Astrocyte (in vitro differentiated cells and primary cell): ENCODE results near the gene TSPEAR.

Source experiments
- EZH2 ChIP-seq: IDR thresholded peaks from 2 replicates; pipeline ENCODE4 v1.6.1; 2012; ENCODE audit warnings: mild to moderate bottlenecking, low read length, inconsistent platforms; ENCODE audit not compliant: insufficient read depth
- TF ChIP-seq, protein P1 (sequence below): IDR thresholded peaks from 2 replicates; pipeline ENCODE4 v1.5.1; 2011; ENCODE audit warnings: low read depth, mild to moderate bottlenecking, inconsistent platforms, low read length, moderate library complexity; ENCODE audit not compliant: insufficient read depth

DNA sequence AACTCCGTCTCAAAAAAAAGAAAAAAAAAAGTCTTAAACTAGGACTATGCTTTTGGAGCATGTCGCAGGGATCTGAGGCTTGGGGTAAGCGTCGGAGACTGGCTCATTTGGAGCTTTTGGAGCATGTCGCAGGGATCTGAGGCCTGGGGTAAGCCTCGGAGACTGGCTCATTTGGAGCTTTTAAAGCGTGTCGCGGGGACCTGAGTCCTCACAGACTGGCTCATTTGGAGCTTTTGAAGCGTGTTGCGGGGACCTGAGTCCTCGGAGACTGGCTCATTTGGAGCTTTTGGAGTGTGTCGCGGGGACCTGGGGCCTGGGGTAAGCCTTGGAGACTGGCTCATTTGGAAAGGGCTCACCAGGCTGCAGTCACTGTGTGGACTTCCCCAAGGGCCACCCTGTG lies 13.6 kb upstream of the TSPEAR start:
- TF ChIP-seq, protein P1, sequence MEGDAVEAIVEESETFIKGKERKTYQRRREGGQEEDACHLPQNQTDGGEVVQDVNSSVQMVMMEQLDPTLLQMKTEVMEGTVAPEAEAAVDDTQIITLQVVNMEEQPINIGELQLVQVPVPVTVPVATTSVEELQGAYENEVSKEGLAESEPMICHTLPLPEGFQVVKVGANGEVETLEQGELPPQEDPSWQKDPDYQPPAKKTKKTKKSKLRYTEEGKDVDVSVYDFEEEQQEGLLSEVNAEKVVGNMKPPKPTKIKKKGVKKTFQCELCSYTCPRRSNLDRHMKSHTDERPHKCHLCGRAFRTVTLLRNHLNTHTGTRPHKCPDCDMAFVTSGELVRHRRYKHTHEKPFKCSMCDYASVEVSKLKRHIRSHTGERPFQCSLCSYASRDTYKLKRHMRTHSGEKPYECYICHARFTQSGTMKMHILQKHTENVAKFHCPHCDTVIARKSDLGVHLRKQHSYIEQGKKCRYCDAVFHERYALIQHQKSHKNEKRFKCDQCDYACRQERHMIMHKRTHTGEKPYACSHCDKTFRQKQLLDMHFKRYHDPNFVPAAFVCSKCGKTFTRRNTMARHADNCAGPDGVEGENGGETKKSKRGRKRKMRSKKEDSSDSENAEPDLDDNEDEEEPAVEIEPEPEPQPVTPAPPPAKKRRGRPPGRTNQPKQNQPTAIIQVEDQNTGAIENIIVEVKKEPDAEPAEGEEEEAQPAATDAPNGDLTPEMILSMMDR = no peak
- TF ChIP-seq EZH2 = no peak
